COLO668 (cell line): ENCODE data around the gene IQGAP1.
A peak's percentile ranks its signal among the peaks of the same experiment; 100 is the strongest.

ENCODE experiments used
- DNase-seq: peaks from one replicate; lab custom pipeline; 2025; ENCODE audit not compliant: unreplicated experiment; lab: John Stamatoyannopoulos, UW

IQGAP1 gene

DNA sequence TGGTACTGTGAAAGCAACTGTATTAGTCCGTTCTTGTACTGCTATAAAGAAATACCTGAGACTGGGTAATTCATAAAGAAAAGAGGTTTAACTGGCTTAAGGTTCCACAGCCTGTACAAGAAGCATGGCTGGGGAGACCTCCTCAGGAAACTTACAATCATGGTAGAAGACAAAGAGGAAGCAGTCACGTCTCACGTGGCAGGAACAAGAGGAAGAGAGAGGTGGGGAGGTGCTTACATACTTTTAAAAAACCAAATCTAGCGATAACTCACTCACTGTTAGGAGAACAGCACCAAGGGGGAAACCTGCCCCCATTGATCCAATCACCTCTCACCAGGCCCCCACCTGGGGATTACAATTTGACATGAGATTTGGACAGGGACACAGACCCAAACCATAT, 48.9 kb downstream of the IQGAP1 start:
- DNase-seq = no peak

DNA sequence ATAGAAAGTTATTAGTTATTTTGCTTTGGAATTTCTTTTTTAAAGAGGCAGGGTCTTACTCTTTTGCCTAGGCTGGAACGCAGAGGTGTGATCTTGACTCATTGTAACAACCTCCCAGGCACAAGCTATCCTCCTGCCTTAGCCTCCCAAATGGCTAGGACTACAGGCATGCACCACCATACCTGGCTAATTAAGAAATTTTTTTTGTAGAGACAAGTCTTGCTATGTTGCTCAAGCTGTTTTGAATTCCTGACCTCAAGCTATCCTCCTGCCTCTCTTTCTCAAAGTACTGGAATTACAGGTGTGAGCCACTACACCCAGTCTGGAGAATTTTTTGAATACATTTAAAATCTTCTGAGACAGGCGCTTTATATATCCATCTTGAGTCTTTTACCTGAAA, 49.5 kb downstream of the IQGAP1 start:
- no peak for DNase-seq

DNA sequence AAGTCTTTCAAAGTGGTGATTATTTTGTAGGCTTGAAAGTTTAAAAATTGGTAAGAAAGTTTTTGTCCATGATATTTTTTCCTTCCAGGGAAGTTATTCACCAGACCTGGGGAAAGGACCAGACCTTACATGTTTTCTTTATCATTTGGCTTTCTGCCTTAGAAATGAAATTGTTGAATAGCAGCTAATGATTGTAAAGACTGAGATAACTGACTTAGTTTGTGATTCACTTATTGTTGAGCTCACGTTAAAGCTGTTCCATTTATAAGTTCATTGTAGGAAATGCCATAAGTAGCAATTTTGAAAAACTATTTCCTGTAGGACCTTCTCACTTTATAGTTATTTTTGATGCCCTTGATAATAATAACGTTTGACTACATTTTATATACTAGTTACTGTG, 51.9 kb downstream of the IQGAP1 start:
- DNase-seq = no peak

DNA sequence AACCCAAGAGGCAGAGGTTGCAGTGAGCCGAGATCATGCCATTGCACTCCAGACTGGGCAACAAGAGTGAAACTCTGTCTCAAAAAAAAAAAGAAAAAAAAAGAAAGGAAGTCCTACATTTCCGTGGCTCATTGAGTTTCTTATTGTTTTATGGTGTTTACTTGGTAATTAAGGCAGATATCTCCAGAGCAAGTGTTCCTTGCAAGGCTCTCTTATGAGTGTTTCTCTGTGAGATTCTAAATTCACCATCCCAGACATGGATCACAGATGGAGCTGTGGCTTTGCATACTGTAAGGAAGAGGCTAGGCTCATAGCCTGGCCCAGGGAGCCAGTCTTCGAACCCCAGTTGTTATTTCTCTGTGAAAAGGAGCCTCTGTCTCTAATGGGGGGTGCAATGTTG, 53.0 kb downstream of the IQGAP1 start:
- no peak for DNase-seq

DNA sequence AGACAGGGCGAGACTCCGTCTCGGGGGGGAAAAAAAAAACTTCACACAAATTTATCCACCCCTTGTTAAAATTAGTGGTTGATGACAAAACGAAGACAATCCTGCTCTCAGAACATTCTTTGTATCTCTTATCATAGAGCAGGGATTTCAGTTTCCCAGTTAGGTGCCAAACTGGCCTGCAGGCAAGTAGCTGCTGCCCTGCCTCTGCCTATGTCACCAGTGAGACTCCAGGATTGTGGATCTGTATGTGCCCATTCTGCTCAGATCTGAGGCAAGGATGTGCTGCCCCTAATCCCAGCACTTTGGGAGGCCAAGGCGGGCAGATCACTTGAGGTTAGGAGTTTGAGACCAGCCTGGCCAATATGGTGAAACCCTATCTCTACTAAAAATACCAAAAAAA, 54.4 kb downstream of the IQGAP1 start:
- no peak for DNase-seq

DNA sequence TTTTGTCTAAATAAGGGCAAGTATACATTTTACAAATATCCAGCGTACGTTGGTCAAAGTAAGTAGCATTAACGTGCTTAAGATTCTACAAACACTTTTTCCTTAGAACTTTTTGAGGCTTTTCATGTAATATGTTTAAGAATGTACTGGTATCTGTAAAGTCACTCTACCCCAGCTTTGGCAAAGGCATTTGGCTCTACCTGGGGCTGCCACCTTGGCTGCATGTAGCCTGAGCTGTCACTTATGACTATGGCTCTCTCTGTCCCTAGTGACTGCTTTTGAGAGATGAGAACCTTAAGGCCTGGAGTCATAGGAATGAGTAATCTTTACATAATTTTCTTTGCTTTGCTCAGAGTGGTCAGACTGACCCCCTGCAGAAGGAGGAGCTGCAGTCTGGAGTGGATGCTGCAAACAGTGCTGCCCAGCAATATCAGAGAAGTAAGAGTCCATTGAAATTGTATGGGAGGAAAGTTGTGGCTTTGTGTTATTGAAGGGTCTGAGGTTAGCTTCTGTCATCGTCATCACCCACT, 61.2 kb downstream of the IQGAP1 start:
- DNase-seq = no peak

DNA sequence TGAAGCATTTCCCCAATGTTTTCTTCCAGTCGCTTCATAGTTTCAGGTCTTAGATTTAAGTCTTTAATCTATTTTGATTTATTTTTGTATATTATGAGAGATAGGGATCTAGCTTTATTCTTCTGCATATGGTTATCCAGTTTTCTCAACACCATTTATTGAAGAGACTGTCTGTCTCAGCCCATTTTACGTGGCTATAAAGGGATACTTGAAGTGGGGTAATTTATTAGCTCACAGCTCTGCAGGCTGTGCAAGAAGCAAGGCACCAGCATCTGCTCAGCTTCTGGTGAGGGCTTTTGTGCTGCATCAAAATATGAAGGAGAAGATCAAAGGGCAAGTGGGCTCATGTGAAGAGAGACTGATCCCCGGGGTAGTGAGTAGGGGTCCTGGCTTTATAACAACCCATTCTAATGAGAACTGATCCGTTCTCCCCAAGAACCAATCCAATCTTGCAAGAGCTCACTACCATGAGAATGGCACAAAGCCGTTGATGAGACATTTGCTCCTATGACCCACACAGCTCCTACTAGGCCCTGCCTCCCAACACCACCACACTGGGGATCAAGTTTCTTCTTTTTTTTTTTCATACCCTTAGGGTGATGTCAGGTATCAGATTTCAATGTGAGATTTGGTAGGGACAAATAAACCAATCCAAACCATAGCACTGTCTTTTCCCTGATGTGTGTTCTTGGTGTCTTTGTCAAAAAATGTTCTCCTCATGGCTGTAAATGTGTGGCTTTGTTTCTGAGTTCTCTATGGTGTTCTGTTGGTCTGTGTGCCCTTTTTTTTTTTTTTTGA, 63.2 kb downstream of the IQGAP1 start:
- peak; percentile 21 for DNase-seq

DNA sequence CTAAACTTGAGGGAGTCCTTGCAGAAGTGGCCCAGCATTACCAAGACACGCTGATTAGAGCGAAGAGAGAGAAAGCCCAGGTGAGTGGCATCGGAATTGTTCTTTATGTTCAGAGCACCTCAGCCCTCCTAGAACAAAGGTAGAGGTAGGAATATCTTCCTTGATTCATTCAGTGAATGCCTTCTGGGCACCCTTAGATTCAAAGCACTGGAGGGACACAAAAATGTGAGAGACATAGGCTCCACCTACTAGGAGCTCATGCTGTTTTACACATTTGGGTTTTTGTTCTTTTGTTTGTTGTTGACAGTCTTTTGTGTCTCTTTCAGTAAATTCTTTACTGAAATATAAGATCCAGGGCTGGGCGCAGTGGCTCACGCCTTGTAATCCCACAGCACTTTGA, 68.2 kb downstream of the IQGAP1 start:
- DNase-seq = no peak

DNA sequence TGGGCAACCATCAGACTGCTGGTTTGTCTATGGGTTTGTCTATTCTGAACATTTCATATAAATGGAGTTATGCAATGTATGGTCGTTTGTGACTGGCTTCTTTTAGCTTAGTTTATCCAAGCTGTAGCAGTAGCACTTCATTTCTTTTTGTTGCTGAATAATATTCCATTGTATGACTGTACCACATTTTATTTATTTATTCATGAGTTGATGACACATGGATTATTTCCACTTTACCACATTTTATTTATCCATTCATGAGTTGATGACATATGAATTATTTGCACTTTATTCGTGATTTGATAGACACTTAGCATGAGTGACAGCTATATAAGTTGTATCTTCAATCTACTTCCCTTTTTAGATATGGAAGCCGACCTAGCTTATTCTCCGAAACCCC, 70.0 kb downstream of the IQGAP1 start:
- no peak for DNase-seq

DNA sequence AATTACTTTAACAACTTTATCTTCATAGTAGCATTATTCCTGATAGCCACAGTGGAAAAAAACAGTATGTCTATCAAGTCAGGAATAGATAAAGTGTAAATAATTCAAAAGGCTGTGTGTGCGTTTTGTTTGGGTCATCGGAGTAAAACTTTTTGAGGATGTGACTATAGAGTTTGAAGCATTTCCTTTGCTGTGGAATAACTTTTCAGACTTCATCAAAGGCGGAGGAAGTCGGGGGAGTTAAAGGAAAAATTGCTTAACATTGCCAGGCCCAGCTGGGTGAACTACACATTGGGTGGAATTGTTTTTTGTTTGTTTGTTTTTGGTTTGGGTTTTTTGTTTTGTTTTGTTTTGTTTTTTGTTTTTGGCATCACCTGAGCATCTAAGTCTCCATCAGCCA, 71.3 kb downstream of the IQGAP1 start:
- DNase-seq = no peak

DNA sequence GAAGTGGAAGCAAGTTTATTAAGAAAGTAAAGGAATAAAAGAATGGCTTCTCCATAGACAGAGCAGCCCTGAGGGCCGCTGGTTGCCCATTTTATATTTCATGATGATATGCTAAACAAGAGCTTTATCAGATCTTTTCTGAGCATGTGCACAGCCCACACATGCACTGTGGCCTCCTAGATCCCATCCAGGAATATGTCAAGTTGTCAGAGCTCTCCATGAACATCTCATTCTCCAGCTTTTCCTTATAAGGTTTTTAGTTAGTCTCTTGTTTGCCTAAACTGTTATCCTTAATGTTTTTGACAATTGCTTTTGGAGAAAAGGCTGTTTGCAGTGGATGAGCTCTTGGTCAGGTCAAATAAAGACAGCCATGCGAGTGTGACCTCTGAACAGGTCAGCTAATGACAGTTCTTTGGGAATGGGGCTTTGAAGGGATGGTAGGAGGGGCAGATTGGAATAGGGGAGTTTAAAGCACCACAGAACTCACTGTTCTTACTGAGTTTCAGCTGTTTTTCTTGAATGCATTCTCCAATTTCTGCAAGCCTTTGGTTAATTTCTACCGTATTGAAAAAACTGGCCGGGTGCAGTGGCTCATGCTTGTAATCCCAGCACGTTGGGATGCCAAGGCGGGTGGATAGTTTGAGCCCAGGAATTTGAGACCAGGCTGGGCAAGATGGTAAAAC, 72.2 kb downstream of the IQGAP1 start:
- no peak for DNase-seq

DNA sequence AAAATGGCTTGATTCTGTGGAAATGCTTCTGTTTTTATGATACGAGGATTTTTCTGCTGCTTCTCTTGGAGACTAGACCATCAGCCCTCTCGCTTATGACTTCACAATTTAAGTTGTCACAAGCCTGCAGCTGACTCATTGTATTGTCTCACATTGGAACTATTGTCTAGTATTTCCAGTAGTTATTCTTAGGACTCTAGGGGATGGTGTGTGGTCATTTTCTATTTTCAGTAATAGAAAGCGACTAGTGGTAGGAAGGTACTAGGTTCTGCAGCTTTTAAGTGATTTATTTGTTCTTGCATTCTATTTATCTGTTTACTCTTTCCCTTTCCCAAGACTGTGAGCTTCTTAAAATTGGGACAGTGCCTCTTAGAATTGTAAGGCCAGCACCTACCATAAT, 75.3 kb downstream of the IQGAP1 start:
- DNase-seq = no peak

DNA sequence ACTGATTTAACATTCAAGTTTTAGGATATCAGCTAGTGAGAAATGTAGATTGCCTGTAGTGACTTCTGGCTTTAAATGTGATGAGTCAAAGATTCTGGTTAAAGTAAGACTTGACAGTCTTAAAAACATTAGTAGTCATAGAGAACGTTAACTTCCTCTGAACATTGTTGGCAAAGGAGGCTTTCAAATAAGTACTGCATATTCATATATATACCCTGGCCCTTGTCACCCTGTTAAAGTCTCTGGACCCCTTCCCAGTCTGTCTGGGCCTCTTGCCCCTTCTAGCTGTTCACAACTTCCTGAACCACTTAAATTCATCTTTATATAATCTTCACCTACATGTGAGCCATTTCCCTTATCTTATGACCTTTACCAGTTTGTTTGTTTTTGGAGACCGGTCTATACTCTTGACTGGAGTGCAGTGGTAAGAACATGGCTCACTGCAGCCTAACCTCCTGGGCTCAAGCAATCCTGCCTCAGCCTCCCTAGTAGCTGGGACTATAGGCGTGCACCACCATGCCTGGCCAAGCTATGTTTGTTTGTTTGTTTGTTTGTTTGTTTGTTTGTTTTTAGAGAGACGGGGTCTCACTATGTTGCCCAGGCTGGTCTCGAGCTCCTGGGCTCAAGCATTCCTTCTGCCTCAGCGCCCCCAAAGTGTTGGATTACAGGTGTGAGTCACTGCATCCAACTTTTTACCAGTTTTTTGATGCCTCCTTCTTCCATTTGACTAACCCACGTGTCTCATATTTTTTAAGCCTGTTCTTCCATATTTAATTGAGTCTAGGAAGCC, 77.3 kb downstream of the IQGAP1 start:
- DNase-seq = no peak

DNA sequence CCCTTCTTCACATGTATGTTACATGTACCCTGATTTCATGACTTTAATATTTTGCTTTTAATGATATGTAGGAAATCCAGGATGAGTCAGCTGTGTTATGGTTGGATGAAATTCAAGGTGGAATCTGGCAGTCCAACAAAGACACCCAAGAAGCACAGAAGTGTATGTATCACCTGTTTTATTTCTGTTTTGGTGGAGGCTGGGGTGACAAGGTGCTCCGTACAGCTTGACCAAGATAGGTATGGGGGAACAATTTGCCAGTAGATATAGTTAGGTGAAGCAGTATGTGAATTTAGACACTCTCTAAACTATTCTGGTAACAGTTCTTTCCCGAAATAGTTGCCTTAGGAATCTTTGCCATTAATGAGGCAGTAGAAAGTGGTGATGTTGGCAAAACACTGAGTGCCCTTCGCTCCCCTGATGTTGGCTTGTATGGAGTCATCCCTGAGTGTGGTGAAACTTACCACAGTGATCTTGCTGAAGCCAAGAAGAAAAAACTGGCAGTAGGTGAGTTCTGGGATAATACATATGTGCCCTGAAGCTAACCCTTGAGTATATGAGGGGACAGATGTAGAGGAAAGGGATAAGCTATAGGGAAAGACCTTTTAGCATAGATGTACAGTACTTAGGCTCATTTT, 78.0 kb downstream of the IQGAP1 start:
- DNase-seq = no peak

DNA sequence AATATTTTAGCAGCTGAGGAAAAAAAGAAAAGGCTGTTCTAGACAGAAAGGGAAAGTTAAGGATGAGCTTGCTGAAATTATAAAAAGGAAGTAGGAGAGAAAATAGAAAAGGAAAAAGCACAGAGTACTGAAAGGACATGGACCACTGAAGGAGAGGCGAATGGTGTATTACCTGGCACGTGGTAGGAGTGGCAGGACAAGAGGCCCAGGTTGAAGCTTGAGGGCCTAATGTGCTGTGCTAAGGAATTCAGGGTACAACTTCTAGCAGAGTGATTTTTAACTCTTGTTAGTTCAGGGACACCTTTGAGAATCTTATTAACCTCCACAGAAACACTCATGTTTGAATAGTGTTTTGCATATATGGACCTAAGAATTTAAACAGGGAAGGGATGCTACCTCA, 81.7 kb downstream of the IQGAP1 start:
- DNase-seq = no peak

DNA sequence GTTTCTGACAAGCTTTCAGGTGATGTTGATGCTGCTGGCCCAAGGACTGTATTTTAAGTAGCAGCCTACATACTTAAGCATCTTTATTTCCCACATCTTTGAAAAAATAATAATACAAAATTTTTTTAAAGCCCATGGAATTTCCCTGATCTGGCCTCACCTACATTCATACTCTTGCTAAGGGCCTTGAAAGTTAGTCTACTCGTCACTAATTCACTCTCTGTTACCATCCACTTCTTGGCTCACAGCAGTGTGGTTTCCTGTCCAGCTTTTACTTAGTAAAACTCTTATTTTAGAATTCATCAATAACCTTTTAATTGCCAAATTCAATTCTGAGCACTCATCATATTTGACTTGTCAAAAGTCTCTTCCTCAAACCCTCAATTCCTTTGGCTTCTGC, 82.4 kb downstream of the IQGAP1 start:
- DNase-seq = no peak

DNA sequence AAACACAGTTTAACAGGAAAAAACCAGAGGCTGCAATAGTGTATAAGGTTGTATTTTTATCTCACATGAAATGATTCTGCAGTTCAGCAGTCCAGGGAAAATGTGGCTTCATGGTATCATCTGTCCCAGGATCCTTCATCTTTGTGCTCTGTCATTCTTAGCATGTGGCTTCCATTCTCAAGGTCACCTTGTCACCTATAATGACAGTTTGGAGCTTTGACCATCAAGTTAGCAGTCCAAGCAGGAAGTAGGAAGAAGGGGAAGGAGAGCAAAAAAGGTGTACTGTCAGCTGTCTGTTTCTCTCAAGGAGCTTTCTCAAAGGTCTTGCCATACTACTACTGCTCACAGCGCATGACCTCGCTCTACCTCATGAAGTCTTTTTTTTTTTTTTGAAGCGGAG, 83.1 kb downstream of the IQGAP1 start:
- DNase-seq = no peak

DNA sequence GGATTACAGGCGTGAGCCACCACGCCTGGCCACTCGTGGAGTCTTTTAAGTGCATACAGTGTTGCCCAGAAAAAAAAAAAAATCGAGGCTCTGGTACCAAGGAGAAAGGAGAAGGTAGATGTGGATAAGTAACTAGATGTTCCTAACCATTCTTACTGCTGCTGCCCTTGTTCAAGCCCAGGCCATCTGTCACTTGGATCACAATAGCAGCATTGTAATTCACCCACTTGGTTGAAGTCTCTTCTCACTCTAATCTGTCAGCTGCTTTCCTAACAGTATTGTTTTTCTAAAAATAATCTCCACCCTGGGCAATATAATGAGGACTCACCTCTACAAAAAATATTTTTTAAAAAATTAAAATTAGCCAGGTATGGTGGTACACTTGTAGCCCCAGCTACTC, 83.7 kb downstream of the IQGAP1 start:
- DNase-seq = no peak

DNA sequence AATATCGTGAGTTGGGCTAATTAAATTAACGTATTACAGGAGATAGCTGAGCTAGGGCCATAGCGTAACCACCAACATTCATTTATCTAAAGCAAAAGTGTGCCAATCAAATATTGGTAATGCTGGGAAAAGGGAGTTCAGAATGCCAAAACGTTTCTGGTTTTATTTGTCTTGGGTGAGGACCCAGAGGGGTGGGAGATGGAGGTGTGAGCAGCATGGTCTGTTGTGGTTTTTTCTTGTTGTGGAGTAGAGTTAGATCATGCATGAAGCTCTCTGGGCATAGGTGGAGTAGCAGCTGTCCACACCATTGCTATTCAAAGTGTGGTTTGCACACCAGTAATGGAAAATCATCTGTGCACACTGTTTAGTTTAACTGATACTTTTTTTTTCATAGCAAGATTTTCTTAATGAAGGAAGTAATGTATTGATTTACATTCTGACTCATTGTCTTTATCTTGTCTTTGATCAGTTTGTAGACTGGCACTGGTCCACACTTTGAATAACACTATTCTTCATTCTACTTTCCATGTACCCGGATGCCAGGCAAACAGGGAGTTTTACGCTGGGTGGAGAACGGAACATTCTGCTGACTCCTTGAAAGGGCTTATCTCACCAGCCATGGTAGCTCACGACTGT, 90.9 kb downstream of the IQGAP1 start:
- no peak for DNase-seq

DNA sequence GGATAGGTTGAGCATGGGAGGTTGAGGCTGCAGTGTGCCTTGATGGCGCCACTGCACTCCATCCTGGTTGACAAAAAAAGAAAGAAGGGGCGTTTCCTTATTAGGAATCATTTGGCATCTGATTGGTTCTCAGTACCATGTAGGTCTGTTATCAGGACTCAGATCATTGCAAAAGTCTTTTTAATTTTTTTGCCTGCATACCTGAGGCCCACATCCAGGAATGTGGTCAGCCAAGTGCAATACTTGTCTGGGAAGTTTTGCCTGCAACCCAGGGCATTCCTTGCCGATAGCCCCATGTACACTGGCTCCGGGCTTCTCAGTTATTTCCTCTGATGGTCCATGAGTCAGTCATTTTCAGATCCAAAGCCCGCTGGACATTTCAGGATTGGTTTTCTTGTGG, 91.6 kb downstream of the IQGAP1 start:
- no peak for DNase-seq

DNA sequence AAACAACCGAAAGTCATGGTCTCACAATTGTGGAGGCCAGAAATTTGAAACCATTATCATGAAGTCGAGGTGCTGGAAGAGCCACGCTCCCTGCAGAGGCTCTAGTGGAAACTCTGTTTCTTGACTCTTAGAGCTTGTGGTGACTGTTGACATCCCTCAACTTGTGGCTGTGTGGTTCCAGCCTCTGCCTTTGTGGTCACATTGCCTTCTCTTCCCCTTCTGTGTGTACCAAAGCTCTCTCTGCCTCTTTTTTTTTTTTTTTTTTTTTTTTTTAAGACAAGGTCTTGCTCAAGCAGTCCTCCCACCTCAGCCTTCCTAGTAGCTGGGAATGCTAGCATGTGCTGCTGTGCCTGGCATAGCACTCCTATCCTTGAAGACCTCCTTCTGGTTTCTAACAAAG, 93.0 kb downstream of the IQGAP1 start:
- no peak for DNase-seq
